ENCODE data around the gene EDIL3.

GRCh38 chr5:84058561-84058960 is 326.1 kb downstream of the EDIL3 start:
- TF ChIP-seq POLR2A (IDR thresholded peaks at IDR 0.05) (no peak), CTCF (IDR thresholded peaks at IDR 0.05) (no peak), EP300 (IDR thresholded peaks at IDR 0.05) (no peak)

Measured in tibial nerve (tissue), 4 donors.